GM21367 (cell line): ENCODE measurements around the gene CAMKK2.
"Not testable (repeated sequence)": the region's sequence is repeated elsewhere in the genome, so short reads cannot be mapped to it uniquely, and the experiment has no call there.

Experiments
- ATAC-seq: cut with Tn5 transposase; IDR thresholded peaks from one replicate; pipeline ENCODE4 v1.9.1; 2021; ENCODE audit not compliant: unreplicated experiment

The CAMKK2 gene

DNA sequence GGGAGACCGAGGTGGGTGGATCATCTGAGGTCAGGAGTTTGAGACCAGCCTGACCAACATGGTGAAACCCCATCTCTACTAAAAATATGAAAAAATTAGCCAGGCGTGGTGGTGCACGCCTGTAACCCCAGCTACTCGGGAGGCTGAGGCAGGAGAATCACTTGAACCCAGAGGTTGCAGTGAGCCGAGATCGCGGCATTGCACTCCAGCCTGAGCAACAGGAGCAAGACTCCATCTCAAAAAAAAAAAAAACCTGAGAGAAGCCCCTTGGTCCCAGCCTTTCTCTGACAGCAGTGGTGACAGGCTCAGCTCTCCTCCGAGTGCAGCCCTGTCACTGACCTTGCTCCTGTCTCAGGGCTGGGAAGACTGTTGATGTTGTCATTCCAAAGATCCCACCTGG lies 69.6 kb downstream of the CAMKK2 start:
- peak; percentile 16 for ATAC-seq

DNA sequence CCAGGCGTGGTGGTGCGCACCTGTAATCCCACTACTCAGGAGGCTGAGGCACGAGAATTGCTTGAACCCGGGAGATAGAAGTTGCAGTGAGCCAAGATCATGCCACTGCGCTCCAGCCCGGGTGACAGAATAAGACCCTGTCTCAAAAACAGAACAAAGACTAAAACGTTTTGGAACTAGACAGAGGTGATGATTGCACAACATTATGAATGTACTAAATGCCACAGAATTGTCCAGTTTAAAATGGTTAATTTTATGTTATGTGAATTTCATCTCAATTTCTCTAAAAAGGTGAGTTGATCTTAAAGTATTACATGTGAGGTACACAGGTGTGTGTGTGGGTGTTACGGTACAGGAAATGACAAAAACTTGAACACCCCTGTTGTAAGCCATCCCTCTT lies 70.1 kb downstream of the CAMKK2 start:
- no peak for ATAC-seq

DNA sequence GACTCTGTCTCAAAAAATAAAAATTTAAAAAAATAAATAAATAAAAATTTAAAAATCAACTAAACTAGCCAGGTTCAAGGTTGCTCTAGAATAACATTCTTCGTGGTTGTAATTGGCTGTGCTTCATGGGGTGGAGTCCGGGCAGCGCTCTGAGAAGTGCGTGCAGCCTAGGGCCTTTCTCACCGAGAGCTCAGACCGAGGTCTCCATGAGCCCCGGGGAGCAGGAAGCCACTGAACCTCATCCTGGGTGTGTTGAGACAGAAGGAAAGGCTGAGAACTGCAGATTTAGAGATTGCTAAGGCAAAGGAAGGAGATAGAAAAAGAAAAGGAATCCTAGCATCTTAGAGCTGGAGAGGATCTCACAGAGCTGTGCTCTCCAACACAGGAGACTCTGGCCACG lies 71.9 kb downstream of the CAMKK2 start:
- no peak for ATAC-seq

DNA sequence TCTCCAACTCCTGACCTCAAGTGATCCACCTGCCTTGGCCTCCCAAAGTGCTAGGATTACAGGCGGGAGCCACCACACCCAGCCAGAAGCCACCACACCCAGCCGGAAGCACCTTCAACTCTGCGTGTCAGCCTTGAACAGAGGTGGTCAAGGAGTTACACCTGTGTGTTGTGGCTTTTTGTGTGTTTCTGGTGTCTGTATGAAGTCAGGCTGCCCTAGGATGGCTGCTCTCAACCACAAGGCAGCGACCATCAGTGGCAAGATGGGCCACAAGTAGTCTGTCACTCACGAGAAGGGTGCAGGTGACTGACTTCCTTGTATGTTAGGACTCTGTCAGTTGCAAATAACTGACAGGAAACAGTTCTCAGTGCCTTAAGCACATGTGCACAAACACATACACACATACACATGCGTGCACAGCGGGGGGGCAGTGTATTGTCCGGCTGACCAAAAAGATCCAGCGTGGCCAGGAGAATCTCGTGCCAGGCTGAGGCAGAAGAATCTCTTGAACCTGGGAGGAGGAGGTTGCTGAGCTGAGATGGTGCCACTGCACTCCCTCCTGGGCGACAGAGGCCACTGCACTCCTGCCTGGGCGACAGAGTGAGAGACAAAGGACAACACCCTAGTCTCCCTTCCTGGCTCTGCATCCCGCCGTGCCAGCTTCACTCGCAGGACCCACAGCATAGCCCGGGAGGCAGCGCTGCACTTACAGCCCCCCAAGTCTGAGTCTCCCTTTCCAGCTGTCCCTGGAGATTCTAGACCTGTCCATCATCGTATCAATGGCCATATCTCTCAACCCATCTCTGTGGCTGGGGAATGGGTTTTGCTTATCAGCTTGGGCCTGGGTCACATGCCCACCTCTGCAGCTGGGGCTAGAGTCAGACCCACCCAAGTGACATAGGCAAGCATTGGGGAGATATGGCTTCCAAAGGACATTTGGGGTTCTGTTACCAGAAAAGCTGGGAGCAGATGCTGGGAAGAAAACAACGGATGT lies 72.9 kb downstream of the CAMKK2 start:
- ATAC-seq = no peak

DNA sequence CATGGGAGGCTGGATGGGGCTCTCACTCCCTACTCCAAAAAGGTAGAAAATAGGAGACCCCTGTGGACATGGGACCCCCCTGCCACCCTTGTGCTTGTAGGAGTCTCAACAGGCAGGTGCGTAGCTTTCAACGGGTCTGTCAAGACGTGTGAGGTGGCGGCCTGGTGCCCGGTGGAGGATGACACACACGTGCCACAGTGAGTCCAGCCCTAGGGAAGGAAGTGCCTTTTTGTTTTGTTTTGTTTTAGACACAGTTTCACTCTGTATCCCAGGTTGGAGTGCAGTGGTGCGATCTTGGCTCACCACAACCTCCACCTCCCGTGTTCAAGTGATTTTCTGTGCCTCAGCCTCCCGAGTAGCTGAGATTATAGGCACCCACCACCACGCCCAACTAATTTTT lies 73.7 kb downstream of the CAMKK2 start:
- no peak for ATAC-seq

DNA sequence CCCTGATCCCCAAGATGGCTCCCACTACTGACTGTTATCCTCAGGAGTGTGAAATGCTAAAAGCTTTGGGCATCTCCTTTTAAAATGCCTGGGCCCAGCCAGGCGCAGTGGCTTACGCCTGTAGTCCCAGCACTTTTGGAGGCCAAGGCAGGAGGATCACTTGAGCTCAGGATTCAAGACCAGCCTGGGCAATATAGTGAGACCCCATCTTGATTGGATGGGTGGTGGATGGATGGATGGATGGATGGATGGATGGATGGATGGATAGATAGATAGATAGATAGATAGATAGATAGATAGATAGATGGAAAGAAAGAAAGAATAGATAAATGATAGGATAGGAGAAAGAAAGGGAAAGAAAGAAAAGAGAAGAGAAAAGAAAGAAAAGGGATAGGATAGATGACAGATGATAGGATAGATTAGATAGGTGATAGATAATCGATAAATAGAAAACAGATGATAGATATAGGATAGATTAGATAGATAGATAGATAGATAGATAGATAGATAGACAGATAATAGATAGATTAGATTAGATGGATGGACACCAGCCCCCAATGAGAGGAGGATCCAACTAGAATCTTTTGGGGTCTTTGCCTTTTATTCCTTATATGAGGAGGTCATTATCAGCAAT lies 77.0 kb downstream of the CAMKK2 start:
- ATAC-seq = no peak

DNA sequence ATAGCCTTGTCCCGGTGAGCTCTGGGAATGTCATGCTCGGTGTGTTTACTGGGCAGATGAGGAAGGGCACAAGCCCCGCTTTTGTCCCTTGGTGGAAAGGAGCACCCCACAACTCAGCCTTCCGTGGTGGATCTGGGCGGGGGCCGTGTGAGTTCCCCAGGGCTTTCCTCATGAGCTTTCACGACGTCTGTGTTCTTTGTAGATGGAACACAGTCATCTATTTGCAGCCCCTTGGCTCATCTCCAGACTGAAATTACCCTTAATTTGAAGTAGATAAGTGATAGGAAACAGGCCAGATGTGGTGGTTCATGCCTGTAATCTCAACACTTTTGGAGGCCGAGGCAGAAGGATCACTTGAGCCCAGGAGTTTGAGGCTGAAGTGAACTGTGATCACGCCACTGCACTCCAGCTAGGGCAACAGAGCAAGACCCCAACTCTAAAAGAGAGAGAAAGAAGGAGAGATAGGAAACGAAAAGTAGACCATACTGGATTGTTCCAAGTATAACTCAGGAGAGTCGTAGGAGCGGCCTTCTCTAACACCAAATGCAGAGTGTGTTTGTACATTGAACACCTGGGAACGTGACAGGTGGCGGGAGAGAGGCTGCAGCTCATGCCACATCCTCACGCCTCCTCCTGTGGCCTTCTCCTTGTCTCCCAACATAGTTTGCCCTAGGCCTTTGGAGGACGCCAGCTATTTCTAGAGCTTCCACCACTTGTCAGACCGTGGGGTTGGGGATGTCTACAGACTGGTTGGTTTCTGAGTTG lies 77.7 kb downstream of the CAMKK2 start:
- ATAC-seq = no peak

DNA sequence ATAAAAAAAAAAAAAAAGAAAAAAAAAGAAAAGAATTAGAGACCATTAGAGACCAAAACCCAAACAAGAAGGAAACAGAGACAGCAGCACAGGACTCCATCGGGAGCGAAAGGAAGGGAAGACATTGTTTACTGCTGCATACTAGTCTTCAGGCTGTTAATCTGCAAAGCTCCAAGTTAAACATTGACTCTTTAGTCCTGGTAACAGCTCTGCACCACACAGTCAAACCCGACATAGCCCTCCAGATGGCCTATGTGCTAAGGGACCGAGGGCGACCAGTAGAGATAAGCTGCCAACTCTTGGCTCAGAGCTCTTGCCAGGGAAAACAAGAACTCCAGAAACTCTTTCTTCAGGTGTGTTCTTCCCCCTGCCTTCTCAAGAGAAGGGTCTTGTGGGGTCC lies 78.7 kb downstream of the CAMKK2 start:
- ATAC-seq = no peak

DNA sequence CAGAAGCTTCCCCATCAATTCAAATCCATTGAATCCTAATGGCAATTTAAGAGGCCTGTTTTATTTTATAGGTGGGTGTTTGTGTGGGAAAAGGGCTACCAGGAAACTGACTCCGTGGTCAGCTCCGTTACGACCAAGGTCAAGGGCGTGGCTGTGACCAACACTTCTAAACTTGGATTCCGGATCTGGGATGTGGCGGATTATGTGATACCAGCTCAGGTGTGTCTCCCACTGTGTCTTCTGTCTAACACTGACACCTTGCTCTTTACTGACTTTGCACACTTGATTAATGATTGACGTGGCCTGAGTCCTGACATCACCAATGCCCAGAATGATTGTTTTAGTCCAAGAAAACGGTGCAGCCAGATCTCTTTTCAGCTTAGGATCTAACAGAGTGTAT lies 79.4 kb downstream of the CAMKK2 start:
- no peak for ATAC-seq

DNA sequence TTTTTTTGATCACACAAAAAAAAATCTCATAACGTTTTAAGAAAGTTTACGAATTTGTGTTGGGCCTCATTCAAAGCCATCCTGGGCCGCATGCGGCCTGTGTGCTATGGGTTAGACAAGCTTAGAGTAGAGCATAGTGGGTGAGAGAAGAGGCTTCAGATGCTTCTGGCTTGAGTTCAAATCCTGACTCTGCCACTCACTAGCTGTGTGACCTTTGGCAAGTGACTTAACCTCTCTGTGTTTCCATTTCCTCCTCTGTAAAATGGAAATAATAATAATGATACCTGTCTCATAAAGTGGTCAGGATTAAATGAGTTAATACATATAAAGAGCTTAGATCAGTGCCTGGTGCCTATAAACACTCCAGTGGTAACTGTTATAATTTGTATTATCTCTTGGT lies 80.4 kb downstream of the CAMKK2 start:
- no peak for ATAC-seq

DNA sequence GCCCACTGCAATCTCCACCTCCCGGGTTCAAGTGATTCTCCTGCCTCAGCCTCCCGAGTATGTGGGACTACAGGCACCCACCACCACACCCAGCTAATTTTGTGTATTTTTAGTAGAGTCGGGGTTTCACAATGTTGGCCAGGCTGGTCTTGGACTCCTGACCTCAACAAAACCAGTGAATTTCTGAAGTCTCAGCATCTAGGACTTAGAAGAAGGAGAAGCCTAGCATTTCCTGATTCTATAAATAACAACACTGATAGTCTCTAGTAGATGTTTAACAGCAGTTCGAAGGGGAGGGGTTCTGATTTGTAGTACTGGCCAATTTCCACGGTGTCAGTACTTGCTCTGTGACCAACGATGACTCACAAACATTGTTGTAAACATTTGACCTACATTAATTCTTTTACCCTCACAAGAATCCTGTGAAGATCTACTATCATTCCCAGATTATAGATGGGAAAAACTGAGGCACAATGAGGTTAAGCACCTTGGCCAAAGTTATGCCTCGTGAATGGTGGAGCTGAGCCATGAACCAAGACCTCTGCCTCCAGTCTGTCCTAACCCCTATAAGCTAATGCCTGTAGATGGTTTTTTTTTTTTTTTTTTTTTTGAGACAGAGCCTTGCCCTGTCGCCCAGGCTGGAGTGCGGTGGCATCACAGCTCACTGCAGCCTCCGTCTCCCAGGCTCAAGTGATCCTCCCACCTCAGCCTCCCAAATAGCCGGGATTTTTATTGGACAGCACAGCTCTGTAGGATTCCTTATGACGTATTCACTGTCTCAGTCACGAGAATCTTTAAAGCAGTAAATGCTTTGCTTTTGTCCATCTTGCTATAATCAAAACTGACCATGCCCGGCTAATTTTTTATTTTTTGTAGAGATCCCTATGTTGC lies 81.4 kb downstream of the CAMKK2 start:
- no peak for ATAC-seq

DNA sequence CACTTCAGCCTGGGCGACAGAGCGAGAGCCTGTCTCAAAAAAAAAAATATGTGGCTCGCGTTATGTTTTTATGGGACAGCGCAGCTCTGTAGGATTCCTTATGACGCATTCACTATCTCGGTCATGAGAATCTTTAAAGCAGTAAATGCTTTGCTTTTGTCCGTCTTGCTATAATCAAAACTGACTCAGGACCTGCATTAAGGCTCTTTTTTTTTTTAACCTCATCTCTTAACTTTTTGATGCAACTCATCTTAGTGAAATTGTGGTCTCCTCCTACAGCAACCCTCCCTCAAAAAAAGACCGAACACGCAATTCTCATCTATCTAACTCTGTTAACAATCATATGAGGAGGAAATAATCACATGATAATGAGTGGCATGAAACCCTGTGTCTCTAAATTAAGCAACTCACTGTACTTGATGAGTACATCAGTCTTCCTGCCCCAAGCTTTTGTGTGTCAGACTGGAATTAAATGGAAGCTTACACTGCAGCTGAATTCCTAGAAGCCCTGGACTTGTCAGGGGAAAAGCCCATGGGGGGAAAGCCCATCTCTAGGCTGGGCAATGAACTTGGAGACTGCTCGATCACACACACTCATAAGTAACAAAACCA lies 82.2 kb downstream of the CAMKK2 start:
- no peak for ATAC-seq

DNA sequence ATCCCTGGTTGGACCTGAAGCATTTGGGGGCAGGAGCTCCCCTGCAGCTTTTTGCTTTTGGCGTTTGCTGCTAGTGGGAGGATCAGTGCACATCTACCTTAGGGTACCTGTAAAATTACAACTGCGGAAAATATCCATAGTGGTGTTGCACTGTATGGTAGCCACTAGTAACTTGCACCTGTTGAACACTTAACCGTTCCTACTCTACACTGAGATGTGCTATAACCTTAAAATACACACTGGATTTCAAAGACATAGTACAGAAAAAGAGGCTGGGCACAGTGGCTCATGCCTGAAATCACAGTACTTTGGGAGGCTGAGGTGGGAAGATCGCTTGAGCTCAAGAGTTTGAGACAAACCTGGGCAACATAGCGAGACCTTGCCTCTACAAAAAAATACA lies 83.6 kb downstream of the CAMKK2 start:
- no peak for ATAC-seq

DNA sequence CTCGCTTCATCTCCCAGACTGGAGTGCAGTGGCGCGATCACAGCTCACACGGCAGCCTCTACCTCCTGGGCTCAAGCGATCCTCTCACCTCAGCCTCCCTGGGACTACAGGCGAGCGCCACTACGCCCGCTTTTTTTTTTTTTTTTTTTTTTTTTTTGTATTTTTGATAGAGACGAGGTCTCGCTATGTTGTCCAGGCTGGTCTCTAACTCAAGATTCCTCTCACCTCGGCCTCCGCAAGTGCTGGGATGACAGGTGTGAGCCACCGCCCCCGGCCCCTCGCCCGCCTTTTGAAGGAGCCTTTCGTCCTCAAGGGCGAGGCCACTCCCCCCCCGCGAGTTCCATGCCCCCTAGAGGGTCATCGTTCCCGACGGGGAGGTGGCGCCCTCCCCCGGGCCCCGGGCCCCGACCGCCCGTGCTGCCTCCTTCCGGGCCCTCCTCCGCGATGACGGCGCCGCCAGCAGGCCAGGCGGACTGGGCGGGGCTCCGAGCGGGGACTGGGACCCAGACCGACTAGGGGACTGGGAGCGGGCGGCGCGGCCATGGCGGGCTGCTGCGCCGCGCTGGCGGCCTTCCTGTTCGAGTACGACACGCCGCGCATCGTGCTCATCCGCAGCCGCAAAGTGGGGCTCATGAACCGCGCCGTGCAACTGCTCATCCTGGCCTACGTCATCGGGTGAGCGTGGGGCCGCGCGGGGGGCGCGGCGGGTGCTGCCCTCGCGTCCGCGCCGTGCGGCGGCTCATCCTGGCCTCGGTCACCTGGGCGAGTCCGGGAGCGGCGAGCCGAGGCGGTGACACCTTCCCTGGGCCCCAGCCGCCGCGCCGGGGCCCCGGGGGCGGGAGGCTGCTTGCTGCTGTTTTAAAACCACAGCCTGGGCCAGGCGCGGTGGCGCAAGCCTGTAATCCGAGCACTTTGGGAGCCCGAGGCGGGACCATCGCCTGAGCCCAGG lies 86.6 kb downstream of the CAMKK2 start, which contains the start of gene P2RX4:
Gene P2RX4 (plus strand): TSS at position 506 of the 949 bp plus-strand sequence. CDS start 36 bp downstream, at position 542.
- ATAC-seq = peak; percentile 73

DNA sequence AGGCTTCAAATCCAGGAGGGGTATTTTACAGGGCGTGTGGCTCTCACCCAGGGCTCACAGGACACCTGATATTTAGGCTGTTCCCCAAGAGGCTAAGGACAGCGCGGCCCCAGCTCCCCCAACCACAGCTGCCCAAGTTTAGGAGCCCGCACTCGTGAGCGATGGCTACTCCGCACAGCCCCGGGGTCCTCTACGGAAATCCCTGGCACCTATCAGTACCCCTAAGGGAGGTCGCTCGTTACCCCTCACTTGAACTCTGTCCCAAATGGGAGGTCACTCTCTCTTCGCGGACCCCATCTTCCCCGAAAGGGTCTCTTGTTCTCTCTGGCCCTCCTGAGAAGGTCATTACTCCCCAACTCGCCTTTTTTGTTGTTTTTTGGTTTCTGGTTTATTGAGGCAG lies 87.3 kb downstream of the CAMKK2 start:
- ATAC-seq = no peak

DNA sequence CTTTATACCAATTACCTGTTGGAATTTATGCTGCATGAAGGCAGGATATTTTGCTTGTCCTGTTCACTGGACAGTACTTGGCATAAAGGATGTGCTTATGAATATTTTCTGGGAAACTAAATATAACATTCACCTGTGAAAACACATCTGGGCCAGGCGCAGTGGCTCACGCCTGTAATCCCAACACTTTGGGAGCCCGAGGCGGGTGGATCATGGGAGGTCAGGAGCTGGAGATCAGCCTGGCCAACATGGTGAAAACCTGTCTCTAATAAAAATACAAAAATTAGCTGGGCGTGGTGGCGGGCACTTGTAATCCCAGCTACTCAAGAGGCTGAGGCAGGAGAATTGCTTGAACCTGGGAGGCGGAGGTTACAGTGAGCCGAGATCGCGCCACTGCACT lies 87.9 kb downstream of the CAMKK2 start:
- ATAC-seq = not testable (repeated sequence)

DNA sequence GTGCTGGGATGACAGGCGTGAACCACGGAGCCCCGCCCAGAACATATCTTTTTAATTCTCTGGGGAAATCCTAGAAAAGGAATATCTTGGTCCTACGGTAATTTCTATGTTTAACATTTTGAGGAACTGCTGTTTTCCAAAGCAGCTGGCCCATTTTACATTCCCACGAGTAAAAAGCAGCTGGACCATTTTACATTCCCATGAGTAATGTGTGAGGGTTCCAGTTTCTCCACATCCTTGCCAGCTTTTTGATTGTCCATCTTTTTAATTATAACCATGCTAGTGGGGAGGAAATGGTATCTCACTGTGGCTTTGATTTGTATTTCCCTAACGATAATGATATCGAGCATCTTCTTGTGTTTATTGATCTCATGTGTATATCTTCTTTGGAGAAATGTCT lies 91.0 kb downstream of the CAMKK2 start:
- ATAC-seq = no peak

DNA sequence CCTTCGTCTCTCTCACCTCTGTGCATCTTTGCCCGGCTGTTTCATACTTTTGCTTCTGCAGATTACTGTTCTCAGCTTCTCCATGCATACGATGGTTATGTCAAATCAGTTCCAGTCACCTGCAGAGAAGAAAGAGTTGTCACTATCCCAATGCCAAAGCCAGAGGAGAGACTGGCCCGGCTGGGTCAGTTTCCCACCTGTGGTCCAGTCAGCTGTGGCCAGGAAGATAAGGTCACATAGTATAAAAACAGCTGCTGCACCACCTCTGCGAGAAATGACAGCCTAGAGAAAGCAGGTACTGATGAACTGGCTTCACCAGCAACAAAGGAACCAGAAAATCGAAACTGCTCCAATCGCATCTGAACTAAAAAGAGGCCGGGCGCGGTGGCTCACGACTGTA lies 93.0 kb downstream of the CAMKK2 start:
- no peak for ATAC-seq
